Measurements from ENCODE around the gene DCTN5. TPM values are rescaled to one million over a fixed set of nuclear protein-coding genes. Genes with fewer than 3 reads are reported as not detected.

DCTN5 gene
- total RNA-seq, 1 experiment from 2014 or later: 101 TPM

GRCh38 chr16:23701045-23701444 is 59.8 kb downstream of the DCTN5 start:
- Mint-ChIP-seq H3K4me1 (ENCODE audit: low read depth, unreplicated experiment) (no peaks in the 10 kb centered on the region), H3K9me3 (ENCODE audit: unreplicated experiment) (peaks cover 14% of the 10 kb centered on the region), H3K36me3 (ENCODE audit: insufficient read depth, unreplicated experiment) (no peaks in the 10 kb centered on the region), H3K27ac (ENCODE audit: unreplicated experiment) (no peak overlapping the region), H3K4me3 (ENCODE audit: unreplicated experiment) (no peak overlapping the region), H3K27me3 (ENCODE audit: insufficient read depth, unreplicated experiment) (no peaks in the 10 kb centered on the region)
- Histone ChIP-seq H3K27me3 (replicated peaks; ENCODE audit: control insufficient read depth, insufficient read depth, low read length) (no peaks in the 10 kb centered on the region), H3K4me1 (no peaks in the 10 kb centered on the region), H3K9me3 (no peaks in the 10 kb centered on the region), H3K36me3 (ENCODE audit: control insufficient read depth, insufficient read depth, low read length) (no peaks in the 10 kb centered on the region), H3K4me3 (ENCODE audit: low read depth, low read length) (no peak overlapping the region)
- no peak for DNase-seq
- ChIA-PET CTCF (no interaction called here), POLR2A (no interaction called here)
- no TSS peak for BruUV-seq (replicated peaks)
- intact Hi-C loops (cut with micrococcal nuclease; ENCODE audit: unreplicated experiment): no loop called here
- TF ChIP-seq, protein P1, sequence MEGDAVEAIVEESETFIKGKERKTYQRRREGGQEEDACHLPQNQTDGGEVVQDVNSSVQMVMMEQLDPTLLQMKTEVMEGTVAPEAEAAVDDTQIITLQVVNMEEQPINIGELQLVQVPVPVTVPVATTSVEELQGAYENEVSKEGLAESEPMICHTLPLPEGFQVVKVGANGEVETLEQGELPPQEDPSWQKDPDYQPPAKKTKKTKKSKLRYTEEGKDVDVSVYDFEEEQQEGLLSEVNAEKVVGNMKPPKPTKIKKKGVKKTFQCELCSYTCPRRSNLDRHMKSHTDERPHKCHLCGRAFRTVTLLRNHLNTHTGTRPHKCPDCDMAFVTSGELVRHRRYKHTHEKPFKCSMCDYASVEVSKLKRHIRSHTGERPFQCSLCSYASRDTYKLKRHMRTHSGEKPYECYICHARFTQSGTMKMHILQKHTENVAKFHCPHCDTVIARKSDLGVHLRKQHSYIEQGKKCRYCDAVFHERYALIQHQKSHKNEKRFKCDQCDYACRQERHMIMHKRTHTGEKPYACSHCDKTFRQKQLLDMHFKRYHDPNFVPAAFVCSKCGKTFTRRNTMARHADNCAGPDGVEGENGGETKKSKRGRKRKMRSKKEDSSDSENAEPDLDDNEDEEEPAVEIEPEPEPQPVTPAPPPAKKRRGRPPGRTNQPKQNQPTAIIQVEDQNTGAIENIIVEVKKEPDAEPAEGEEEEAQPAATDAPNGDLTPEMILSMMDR (IDR thresholded peaks at IDR 0.05; ENCODE audit: insufficient read depth in 1 of 2, low read depth in 1 of 2, low read length in 1 of 2, severe bottlenecking in 1 of 2, unreplicated experiment in 1 of 2): no peak

DNA sequence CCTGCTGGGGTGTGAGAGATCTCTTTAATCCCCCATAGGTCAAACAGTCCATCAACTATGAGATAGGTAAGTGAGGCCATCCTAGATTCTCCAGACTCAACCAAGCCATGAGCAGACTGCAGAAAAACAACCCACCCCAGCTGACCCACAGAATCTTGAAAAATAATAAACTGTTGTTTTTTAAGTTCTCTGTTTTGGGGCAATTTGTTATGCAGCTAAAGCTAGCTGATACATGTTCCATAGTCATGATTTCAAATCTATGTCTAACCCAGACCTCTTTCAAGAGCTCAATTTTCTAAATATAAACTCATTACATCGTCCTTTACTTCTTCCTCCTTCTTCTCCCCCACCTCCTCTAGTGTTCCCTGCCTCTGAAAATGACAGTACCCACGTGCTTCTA is 61.7 kb downstream of the DCTN5 start:
- no peaks in the 10 kb centered on the region for H3K4me1 Mint-ChIP-seq (ENCODE audit: low read depth, unreplicated experiment)
- Histone ChIP-seq H3K36me3 (ENCODE audit: control insufficient read depth, insufficient read depth, low read length) (no peaks in the 10 kb centered on the region), H3K4me1 (no peaks in the 10 kb centered on the region), H3K27me3 (replicated peaks; ENCODE audit: control insufficient read depth, insufficient read depth, low read length) (no peaks in the 10 kb centered on the region), H3K9me3 (no peaks in the 10 kb centered on the region), H3K4me3 (ENCODE audit: low read depth, low read length) (no peak overlapping the region)
- ChIA-PET POLR2A (no interaction called here), CTCF (no interaction called here)
- H3K36me3 Mint-ChIP-seq (ENCODE audit: insufficient read depth, unreplicated experiment): no peaks in the 10 kb centered on the region
- BruUV-seq (replicated peaks): no TSS peak
- no peaks in the 10 kb centered on the region for H3K27me3 Mint-ChIP-seq (ENCODE audit: insufficient read depth, unreplicated experiment)
- no peak overlapping the region for H3K4me3 Mint-ChIP-seq (ENCODE audit: unreplicated experiment)
- TF ChIP-seq, protein P1 (IDR thresholded peaks at IDR 0.05; ENCODE audit: insufficient read depth in 1 of 2, low read depth in 1 of 2, low read length in 1 of 2, severe bottlenecking in 1 of 2, unreplicated experiment in 1 of 2): no peak
- no peak for DNase-seq
- H3K27ac Mint-ChIP-seq (ENCODE audit: unreplicated experiment): no peak overlapping the region
- H3K9me3 Mint-ChIP-seq (ENCODE audit: unreplicated experiment): peaks cover 14% of the 10 kb centered on the region
- intact Hi-C loops (cut with micrococcal nuclease; ENCODE audit: unreplicated experiment): no loop called here

DNA sequence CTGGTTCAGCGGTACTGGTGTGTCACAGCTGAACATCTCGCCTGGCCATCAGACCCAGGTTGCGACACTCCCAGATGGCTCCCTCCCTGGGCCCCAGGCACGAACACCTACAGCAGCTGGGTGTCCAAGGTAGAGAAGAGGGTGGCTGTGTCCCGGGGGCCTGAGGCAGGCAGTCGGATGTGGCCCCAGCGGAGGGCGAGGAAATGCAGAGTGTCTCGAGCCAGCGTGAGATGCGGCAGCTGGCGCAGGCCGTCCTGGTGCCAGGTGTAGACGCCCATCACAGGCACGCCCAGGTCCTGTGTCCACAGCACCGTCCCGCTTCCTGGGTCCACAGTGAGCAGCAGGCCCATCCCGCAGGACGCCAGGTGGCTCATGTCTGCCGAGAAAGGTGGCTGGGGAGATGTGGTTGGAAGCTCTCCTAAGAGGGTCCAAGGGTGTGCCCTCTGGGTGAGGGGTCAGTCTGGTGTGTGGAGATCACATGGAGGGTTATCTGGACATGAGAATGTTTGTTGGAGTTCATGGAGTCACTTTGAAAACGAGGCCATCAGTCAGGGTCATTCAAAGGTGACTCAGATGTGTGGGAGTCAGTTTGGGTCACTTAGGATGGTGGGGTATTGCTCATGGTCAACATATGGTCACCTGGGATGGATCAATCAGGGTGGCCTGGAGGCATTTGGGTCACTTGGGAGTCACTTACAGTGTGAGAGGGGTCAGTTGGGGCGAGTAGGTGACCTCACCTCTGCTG is 63.7 kb downstream of the DCTN5 start:
- Histone ChIP-seq H3K36me3 (ENCODE audit: control insufficient read depth, insufficient read depth, low read length) (no peaks in the 10 kb centered on the region), H3K9me3 (peaks cover 5% of the 10 kb centered on the region; the same call in 1 of the 2 replicates), H3K4me3 (ENCODE audit: low read depth, low read length) (no peak overlapping the region), H3K27me3 (replicated peaks; ENCODE audit: control insufficient read depth, insufficient read depth, low read length) (no peaks in the 10 kb centered on the region), H3K4me1 (no peaks in the 10 kb centered on the region)
- Mint-ChIP-seq H3K36me3 (ENCODE audit: insufficient read depth, unreplicated experiment) (no peaks in the 10 kb centered on the region), H3K4me1 (ENCODE audit: low read depth, unreplicated experiment) (no peaks in the 10 kb centered on the region), H3K9me3 (ENCODE audit: unreplicated experiment) (peaks cover 16% of the 10 kb centered on the region), H3K27me3 (ENCODE audit: insufficient read depth, unreplicated experiment) (no peaks in the 10 kb centered on the region), H3K27ac (ENCODE audit: unreplicated experiment) (no peak overlapping the region), H3K4me3 (ENCODE audit: unreplicated experiment) (no peak overlapping the region)
- intact Hi-C loops (cut with micrococcal nuclease; ENCODE audit: unreplicated experiment): no loop called here
- TF ChIP-seq, protein P1 (IDR thresholded peaks at IDR 0.05; ENCODE audit: insufficient read depth in 1 of 2, low read depth in 1 of 2, low read length in 1 of 2, severe bottlenecking in 1 of 2, unreplicated experiment in 1 of 2): no peak
- DNase-seq: no peak
- POLR2A ChIA-PET: no interaction called here
- CTCF ChIA-PET: no interaction called here
- no TSS peak for BruUV-seq (replicated peaks)
